GM19239 (cell line): ENCODE results near the gene AGO3.

Source experiments
- DNase-seq: peaks from one replicate; pipeline ENCODE4 v3.0.0; 2011; ENCODE audit warnings: low spot score; ENCODE audit not compliant: insufficient read length
- FAIRE-seq: peaks from 2 replicates; lab custom pipeline; 2011; peaks lifted over from hg19 to GRCh38; lab: Jason Lieb, UNC

The AGO3 gene

GRCh38 chr1:36115200-36115669 lies 184.3 kb downstream of the AGO3 start:
- DNase-seq (no peak), FAIRE-seq (no peak)

GRCh38 chr1:36115931-36116330 lies 185.0 kb downstream of the AGO3 start:
- no peak for FAIRE-seq
- DNase-seq: no peak

DNA sequence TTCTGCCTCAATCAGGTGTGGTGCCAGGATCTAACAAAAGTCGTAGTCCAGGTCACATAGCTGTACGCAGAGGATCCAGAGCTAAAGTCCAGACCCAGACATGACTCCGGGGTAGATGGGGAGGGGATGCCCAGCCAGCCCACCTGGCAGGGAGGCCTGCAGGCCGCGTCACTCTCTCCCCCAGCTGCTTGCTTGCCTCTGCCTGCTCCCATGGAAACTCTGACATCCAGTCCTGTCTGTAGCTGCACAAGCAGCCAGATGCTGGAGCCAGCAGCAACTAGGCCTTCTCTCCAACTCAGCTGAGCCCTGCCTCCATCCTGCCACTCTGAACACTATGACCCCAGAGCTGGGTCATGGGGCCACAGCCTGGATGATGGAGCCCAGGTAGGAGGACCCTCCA lies 186.0 kb downstream of the AGO3 start:
- DNase-seq: no peak
- FAIRE-seq: no peak

DNA sequence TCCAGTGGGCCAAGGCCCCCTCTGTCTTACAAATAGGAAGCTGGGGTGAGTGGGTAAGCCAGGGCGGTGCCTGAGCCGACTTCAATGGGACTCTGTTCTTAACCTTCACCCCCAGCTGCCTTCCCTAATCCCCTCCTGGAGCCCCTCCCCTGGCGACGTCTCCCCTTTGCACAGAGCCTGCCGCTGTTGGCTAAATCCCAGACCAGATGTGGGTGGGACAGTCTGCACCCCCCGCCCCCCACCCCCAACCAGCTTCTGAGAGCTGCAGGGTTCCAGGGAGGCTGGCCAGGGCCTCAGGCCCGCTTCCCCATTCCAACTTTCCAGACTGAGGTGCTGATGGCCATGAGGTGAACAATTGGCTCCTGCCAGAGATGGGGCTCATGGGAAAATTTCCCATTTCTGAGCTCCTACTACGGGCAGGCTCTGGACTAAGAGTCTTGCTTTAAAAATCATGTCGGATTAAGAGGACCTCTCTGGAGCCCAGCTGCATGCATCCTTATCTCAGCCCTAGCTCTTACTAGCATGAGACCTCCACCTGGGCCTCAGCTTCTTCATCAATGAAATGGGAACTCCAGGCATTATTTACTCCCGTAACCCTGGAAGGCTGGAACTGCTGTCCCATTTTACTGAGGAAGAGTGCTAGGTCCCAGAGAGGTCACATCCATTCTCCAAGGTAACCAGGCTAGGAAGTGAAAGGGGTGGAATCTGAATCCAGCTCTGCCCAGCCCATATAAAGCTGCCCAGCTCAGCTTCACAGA lies 187.7 kb downstream of the AGO3 start:
- FAIRE-seq: no peak
- DNase-seq: no peak

DNA sequence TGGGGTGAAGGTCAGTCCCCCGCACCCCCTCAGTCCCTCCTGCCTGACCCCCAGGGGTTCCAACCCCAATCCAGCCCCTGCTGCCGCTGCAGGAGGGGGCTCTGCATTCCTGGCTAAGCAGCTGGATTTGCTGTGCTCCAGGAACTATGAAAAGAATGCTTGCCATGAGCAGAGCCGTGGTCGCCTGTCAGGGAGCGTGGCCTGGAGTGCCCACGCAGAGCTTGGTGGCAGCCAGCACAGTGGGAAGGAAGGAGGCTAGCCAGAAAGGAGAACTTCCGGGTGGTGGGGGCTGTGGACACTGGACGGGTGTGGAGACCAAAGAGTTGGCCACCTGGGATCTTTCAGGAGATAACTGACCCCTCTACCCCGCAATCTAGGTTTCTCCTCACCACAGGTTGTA lies 188.6 kb downstream of the AGO3 start:
- no peak for FAIRE-seq

More for the DNA sequence above, 188.6 kb downstream of the AGO3 start:
- no peak for DNase-seq
